GM18870 (cell line): Measurements from ENCODE around the gene LDHAL6B.

ENCODE experiments used
- ATAC-seq: cut with Tn5 transposase; IDR thresholded peaks from one replicate; pipeline ENCODE4 v1.9.1; 2021; ENCODE audit warnings: moderate library complexity; ENCODE audit not compliant: unreplicated experiment

The LDHAL6B gene

DNA sequence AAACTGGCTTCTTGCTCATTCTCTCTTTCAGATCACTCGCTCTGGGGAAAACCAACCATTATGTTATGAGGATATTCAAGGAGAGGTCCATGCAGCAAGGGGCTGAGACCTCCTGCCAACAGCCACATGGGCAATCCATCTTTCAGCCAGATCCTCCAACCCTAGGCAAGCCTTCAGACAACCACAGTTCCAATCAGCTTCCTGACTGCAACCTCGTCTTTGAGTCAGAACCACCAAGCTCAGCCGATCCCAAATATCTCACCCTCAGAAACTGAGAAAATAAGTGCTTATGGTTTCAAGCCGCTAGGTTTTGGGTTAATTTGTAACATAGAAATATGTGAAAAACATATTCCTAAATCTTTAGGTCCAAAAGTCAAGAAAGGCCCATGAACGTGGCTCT, 10.3 kb downstream of the LDHAL6B start:
- ATAC-seq: no peak

- no peak for ATAC-seq
Measured at GRCh38 chr15:59217876-59218498, 11.3 kb downstream of the LDHAL6B start.

DNA sequence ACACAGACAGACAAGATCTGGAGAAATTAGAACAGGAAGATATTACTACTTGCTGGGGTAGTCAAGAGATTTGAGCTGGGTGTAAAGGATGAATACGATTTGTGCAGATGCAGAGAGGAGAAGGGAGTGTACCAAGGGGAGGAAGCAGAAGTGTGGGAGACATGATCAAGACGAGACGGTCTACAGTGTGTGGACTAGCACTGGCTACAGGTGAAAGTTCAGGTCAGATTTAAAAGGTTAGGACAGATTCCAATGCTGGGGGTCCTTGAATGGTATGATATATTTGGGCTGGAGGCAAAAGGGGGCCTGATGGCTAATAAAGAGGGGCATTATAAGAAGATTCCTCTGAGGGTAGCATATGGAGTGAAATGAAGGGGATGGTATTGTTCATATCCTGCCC, 12.1 kb downstream of the LDHAL6B start:
- no peak for ATAC-seq

GRCh38 chr15:59221511-59222505, 15.2 kb downstream of the LDHAL6B start:
- no peak for ATAC-seq

DNA sequence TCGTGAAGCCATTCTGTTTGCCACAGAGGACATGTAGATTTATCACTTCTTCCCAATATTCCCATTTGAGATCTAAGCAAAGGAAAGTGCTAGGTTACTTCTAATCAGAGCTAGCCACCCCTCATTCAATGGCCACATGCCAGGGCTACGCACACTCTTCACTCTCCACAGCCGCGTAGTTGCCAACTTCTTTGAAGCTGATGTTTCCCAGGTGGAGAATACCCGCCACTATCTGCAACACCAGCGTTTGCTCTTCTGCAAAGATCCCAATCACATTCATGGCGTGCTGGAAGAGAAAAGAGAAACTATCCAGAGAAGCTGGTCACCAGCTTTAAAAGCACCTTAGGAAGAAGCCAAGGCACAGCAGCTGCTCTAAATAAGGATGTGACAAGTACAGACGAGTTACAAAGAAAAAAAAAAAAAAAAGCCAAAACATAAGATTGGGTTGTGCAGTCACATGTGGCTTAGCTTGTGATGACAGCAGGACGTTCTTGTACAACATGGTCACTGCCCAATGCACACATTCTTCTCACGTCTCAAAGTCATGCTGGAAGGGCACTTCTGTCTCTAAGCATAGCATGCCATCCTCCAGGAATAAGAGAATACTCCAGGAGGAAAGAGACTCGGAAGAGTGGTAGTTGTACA, 16.4 kb downstream of the LDHAL6B start:
- no peak for ATAC-seq

DNA sequence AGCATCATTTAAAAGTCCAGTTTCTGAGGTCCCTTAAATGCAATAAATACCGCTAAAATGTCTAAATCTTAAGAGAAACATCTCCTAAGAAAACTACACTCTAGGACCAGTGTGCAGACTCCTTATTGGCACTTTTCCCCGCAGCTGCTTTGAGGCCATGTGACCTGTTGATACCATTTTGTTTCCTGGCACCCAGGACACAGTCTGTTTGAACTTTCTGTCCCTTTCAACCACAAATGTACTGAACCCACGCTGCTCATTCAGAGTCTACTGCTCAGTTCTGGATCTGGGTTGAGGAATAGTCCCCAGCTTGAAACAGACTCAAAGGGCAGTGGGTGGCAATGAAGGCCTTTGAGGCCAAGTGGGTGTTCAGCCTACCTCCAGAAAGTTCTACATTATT, 17.1 kb downstream of the LDHAL6B start:
- ATAC-seq: no peak

GRCh38 chr15:59224474-59224873, 17.8 kb downstream of the LDHAL6B start:
- no peak for ATAC-seq

GRCh38 chr15:59227021-59227420, 20.4 kb downstream of the LDHAL6B start:
- no peak for ATAC-seq

DNA sequence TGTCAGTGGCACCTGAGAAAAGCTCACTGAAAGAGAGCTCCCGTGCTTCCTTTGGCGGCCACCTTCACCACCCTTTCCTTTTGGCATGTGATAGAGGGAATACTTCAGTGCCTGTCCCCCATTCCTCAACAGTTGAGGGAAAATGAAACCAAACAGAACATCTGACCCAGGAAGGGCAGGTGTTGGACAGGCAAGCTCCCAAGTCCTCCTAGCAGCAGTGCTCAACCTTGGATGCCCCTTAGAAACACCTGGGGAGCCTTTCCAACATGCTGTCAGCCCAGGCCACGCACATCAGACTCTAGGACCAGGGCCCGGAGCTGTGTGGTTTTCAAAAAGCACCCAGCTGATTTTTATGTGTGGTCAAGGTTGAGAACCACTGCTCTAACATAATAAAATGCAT, 22.4 kb downstream of the LDHAL6B start:
- no peak for ATAC-seq

GRCh38 chr15:59229453-59229852, 22.8 kb downstream of the LDHAL6B start:
- ATAC-seq: no peak

DNA sequence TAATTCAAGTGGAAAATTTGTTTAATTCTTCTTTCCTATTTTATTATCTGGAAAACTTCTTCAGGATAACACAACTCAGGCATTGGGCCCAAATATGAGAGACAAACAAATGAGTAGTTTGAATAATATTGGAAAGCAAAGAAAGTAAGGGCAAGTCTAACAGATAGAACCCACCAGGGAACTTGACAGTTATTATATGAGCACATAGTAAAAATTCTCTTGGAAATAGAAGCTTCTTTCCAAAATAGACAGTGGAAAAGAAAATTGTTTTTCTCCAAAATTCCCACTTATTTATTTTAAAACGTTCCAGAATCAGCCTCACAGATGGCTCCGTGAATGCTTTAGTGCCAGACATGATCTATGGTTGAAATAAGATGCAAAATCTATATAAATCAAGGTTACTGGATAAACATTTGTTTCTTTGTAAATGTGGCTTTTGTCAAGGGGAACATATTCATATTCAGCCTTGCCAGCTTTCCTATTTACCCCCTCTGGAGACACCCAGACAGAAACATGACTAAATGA, 23.9 kb downstream of the LDHAL6B start:
- ATAC-seq: no peak

GRCh38 chr15:59232476-59232875, 25.8 kb downstream of the LDHAL6B start:
- no peak for ATAC-seq

GRCh38 chr15:59236394-59236793, 29.8 kb downstream of the LDHAL6B start:
- no peak for ATAC-seq

- peak; percentile 59 for ATAC-seq
Measured at GRCh38 chr15:59237119-59237855, 30.6 kb downstream of the LDHAL6B start.

DNA sequence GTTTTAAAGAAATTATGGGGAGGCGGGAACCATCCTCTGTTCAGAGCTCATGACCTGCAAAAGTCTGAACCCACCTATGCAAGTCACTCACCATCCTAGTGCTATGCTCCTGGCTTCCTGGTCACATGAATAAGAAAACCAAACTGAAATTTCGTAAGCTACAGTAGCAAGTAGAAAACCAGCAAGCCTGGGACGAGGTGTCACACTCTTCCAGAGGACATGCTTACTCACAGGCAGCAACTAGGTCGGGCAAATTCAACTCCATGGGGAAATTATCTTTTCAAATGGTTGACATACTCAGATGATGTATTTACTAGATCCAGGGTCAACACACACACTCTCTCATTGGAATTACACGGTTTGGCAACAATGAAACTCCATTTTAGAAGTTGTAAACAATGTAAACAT, 31.3 kb downstream of the LDHAL6B start:
- ATAC-seq: peak; percentile 36

GRCh38 chr15:59240036-59240435, 33.4 kb downstream of the LDHAL6B start:
- no peak for ATAC-seq

DNA sequence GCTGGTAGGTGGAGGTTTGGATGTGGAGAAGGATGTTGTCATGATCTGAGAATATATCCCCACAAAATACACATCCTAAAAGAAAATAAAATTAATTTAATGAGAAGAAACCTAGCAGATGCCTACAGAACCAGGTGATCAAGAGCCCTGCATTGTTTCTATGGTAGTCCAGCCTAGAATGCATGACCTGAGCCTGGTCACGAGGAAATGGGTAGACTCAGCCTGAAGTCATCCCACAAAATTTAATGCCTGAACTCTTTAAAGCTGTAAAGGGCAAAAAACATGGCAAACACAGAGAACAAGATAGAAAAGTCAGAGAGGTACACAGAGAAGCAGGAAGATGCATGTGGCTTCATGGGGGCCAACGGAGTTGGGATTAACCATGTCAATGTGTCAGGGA, 36.0 kb downstream of the LDHAL6B start:
- no peak for ATAC-seq

DNA sequence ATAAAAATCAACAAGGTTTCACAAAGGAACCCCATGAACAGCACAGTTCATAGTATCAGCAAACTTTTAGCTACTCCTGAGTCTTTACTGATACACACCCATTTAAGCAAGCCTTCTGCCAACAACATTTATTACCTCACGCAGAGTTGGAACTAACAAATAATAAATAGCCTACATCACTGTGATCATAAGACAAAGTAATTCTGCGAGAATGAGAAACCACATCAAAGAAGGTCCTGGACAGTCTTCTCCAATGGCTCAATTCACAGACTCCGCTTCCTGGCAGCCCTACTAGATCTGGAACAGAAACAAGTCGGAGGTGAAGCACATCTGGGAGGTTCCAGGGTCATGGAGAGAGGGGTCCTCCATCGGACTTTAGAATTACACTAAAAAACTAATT, 37.0 kb downstream of the LDHAL6B start:
- no peak for ATAC-seq

DNA sequence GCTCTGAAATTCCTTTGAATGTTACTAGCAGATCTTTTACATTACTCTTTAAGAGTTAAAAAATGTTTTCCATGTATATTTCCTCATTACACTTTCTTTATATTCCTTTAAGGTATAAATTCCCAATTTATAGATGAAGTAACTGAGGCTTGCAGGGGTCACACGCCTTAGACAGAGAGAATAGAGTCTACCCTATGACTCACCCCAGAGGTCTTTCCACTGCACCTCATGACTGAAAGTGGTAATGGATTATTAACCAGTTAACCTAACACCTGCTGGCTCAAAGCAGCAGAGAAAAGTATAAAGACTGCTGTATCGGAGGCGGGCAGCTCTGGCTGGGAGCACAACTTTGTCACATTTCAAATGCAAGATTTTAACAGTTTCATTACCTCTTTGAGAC, 37.7 kb downstream of the LDHAL6B start:
- ATAC-seq: peak; percentile 88

DNA sequence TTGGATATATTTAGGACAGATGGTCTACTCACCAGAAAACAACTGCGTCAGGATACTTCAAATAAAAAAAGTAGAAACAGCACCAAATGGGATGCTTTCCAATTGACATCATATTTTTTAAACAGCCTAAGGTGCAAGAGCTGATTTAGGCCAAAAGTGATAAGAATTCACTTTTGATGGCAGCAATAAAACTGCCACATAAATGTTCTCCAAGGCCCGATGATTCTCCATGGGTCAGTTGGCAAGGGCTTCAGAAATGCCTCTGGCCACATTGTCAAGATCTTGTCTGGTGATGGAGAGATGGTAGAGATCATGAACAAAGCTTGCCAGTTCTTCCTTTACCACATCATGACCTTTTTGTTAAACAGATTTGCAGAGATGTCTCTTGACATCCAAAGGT, 38.9 kb downstream of the LDHAL6B start:
- no peak for ATAC-seq

GRCh38 chr15:59247364-59247763, 40.7 kb downstream of the LDHAL6B start:
- ATAC-seq: no peak
